HepG2 (cell line): Measurements from ENCODE around the gene MGARP. TPM values are rescaled to one million over a fixed set of nuclear protein-coding genes. Genes with fewer than 3 reads are reported as not detected.

Source experiments
- AGO1 ChIP-seq: fragments of 200-400 bp; formaldehyde crosslinking; IDR thresholded peaks from 2 replicates; pipeline ENCODE4 v1.6.1; 2017; ENCODE audit warnings: mild to moderate bottlenecking, low read depth, low read length, moderate library complexity; ENCODE audit not compliant: poor library complexity, severe bottlenecking
- CENPX ChIP-seq: sonication (generic); formaldehyde crosslinking; IDR thresholded peaks from 2 replicates; pipeline ENCODE4 v1.9.0; 2021; ENCODE audit warnings: mild to moderate bottlenecking, missing genetic modification reagents, moderate library complexity
- MEIS2 ChIP-seq: sonication (generic); formaldehyde crosslinking; IDR thresholded peaks from 2 replicates; pipeline ENCODE4 v1.9.0; 2021; ENCODE audit warnings: mild to moderate bottlenecking, missing genetic modification reagents
- NFATC3 ChIP-seq: sonication (generic); formaldehyde crosslinking; IDR thresholded peaks from 2 replicates; pipeline ENCODE4 v1.5.1; 2020; ENCODE audit warnings: mild to moderate bottlenecking, missing genetic modification reagents
- PHF8 ChIP-seq: sonication (generic); formaldehyde crosslinking; IDR thresholded peaks from 2 replicates; pipeline ENCODE4 v1.5.0; 2020; ENCODE audit warnings: missing genetic modification reagents
- RAD21 ChIP-seq: fragments of 450-650 bp; formaldehyde crosslinking; IDR thresholded peaks from 2 replicates; pipeline ENCODE4 v1.5.0; 2020; ENCODE audit warnings: mild to moderate bottlenecking
- RCOR2 ChIP-seq: IDR thresholded peaks from 2 replicates; pipeline ENCODE4 v1.6.1; 2016; ENCODE audit warnings: missing biosample characterization, missing genetic modification reagents
- TOE1 ChIP-seq: sonication (generic); formaldehyde crosslinking; IDR thresholded peaks from 2 replicates; pipeline ENCODE4 v1.4.0; 2020; ENCODE audit warnings: mild to moderate bottlenecking, missing genetic modification reagents
- UBTF ChIP-seq: sonication (generic); formaldehyde crosslinking; IDR thresholded peaks from 2 replicates; pipeline ENCODE4 v1.4.0; 2020; ENCODE audit warnings: mild to moderate bottlenecking, missing genetic modification reagents
- polyA plus RNA-seq, 8 experiments: library from polyadenylated mRNA; depleted of rRNA in 3 of 8; stranded (reverse) in 7 of 8; unstranded in 1 of 8; fragments of >200 nt; fragmentation: Illumina TruSeq in 4 of 8; extraction: Trizol in 4 of 8; gene quantifications; 2 replicates each; pipeline versions ENCODE4 v1.2.1 to v1.2.3, GENCODE V29; 2011 to 2016; ENCODE audit warnings: low read depth in 4 of 8, missing spikeins in 1 of 8, mixed read lengths in 1 of 8; ENCODE audit not compliant: insufficient read depth in 1 of 8
- total RNA-seq, 5 experiments: library from RNA; depleted of rRNA; stranded (reverse); fragments of >200 nt; fragmentation: Illumina TruSeq; extraction: Trizol; gene quantifications; 2 replicates each; pipeline ENCODE4 v1.2.3, GENCODE V29; 2016; ENCODE audit warnings: low read depth in 1 of 5
- TF ChIP-seq, protein P1 (sequence below), 2 experiments: sonication (generic) in 1 of 2; formaldehyde crosslinking in 1 of 2; IDR thresholded peaks; 2 replicates each; pipeline versions ENCODE4 v1.6.1 to v1.9.0; 2014 to 2022; ENCODE audit warnings: antibody characterized with exemption in 1 of 2, borderline replicate concordance in 1 of 2, inconsistent platforms in 1 of 2, low read depth in 1 of 2, missing genetic modification reagents in 1 of 2
- TF ChIP-seq, protein P2 (sequence below): sonication (generic); formaldehyde crosslinking; IDR thresholded peaks from 2 replicates; pipeline ENCODE4 v1.8.0; 2022; ENCODE audit warnings: mild to moderate bottlenecking, missing genetic modification reagents
- TF ChIP-seq, protein P3 (sequence below): sonication (generic); formaldehyde crosslinking; IDR thresholded peaks from 2 replicates; pipeline ENCODE4 v1.8.1; 2023; ENCODE audit warnings: mild to moderate bottlenecking, missing genetic modification reagents
- TF ChIP-seq, protein P4 (sequence below): sonication (generic); formaldehyde crosslinking; IDR thresholded peaks from 2 replicates; pipeline ENCODE4 v1.4.0; 2020; ENCODE audit warnings: mild to moderate bottlenecking, low read depth, missing genetic modification reagents
- TF ChIP-seq, protein P5 (sequence below): sonication (generic); formaldehyde crosslinking; IDR thresholded peaks from 2 replicates; pipeline ENCODE4 v1.4.0; 2020; ENCODE audit warnings: low read depth, mild to moderate bottlenecking, missing genetic modification reagents

Gene MGARP
- total and polyA plus RNA-seq, 2 of the 13 experiments (the other 11 are each of a cell fraction or from before 2014, with no cell fraction given) = 0.11 to 0.13 TPM

DNA sequence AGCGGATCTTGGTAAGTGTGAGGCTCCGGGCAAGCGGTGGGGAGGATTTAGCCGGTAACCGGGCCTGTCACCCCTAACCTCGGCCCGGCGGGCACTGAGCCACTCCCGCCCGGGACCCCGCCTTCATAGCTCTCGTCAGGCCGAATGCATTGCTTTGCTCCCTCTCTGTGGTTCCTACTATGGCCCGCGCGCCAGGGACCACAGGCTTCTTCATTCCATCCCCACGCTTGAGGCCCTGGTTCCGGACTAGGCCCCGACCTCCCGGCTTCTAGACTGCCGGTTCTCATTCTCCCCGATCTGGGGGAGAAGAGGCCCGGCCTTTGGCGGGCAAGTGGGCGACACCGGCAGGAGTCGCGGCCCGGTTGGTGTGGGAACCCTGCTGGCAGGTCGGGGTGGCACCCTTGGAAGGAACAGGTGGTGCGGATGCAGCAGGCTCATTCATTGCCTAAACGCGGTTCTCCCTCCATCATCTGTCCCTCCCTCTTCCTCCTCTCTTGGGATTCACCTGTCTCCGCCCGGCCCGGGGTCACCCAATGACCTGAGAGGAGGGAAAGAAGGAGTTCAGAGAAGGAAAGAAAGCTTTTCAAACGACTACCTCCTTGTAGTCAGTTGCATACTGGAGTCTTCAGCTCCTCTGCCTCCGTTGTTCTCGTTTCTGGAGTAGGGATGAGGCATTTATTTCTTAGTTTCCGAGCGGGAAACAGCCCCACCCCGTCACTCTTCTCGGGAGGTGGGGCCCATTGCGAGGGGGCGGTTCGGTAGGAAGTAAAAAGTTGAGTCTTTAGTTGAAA is 22.0 kb upstream of the MGARP start, which contains the start of gene NDUFC1 (continued):
- TF ChIP-seq, protein P1, sequence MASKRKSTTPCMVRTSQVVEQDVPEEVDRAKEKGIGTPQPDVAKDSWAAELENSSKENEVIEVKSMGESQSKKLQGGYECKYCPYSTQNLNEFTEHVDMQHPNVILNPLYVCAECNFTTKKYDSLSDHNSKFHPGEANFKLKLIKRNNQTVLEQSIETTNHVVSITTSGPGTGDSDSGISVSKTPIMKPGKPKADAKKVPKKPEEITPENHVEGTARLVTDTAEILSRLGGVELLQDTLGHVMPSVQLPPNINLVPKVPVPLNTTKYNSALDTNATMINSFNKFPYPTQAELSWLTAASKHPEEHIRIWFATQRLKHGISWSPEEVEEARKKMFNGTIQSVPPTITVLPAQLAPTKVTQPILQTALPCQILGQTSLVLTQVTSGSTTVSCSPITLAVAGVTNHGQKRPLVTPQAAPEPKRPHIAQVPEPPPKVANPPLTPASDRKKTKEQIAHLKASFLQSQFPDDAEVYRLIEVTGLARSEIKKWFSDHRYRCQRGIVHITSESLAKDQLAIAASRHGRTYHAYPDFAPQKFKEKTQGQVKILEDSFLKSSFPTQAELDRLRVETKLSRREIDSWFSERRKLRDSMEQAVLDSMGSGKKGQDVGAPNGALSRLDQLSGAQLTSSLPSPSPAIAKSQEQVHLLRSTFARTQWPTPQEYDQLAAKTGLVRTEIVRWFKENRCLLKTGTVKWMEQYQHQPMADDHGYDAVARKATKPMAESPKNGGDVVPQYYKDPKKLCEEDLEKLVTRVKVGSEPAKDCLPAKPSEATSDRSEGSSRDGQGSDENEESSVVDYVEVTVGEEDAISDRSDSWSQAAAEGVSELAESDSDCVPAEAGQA (IDR thresholded peaks at IDR 0.05; ENCODE audit: low read depth) = no peak
- TF ChIP-seq, protein P1 (CRISPR knock-in tag; IDR thresholded peaks at IDR 0.05; ENCODE audit: borderline replicate concordance) = no peak
- TF ChIP-seq PHF8 (CRISPR knock-in tag) = peak; percentile 49; the same call in 1 of the 2 replicates
- peak; percentile 43 for TF ChIP-seq AGO1
- 0 out of 2 replicates have a peak, but pooled peaks have one; percentile 52 for TF ChIP-seq NFATC3 (CRISPR knock-in tag)
- no peak for TF ChIP-seq CENPX (CRISPR knock-in tag)
- TF ChIP-seq TOE1 = no peak
- TF ChIP-seq, protein P2, sequence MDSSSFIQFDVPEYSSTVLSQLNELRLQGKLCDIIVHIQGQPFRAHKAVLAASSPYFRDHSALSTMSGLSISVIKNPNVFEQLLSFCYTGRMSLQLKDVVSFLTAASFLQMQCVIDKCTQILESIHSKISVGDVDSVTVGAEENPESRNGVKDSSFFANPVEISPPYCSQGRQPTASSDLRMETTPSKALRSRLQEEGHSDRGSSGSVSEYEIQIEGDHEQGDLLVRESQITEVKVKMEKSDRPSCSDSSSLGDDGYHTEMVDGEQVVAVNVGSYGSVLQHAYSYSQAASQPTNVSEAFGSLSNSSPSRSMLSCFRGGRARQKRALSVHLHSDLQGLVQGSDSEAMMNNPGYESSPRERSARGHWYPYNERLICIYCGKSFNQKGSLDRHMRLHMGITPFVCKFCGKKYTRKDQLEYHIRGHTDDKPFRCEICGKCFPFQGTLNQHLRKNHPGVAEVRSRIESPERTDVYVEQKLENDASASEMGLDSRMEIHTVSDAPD = 0 out of 2 replicates have a peak, but pooled peaks have one; percentile 22
- no peak for TF ChIP-seq RAD21 (CRISPR knock-in tag)
- TF ChIP-seq, protein P3, sequence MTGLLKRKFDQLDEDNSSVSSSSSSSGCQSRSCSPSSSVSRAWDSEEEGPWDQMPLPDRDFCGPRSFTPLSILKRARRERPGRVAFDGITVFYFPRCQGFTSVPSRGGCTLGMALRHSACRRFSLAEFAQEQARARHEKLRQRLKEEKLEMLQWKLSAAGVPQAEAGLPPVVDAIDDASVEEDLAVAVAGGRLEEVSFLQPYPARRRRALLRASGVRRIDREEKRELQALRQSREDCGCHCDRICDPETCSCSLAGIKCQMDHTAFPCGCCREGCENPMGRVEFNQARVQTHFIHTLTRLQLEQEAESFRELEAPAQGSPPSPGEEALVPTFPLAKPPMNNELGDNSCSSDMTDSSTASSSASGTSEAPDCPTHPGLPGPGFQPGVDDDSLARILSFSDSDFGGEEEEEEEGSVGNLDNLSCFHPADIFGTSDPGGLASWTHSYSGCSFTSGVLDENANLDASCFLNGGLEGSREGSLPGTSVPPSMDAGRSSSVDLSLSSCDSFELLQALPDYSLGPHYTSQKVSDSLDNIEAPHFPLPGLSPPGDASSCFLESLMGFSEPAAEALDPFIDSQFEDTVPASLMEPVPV (CRISPR knock-in tag) = no peak
- peak; percentile 69 for TF ChIP-seq UBTF (CRISPR knock-in tag)
- TF ChIP-seq, protein P4, sequence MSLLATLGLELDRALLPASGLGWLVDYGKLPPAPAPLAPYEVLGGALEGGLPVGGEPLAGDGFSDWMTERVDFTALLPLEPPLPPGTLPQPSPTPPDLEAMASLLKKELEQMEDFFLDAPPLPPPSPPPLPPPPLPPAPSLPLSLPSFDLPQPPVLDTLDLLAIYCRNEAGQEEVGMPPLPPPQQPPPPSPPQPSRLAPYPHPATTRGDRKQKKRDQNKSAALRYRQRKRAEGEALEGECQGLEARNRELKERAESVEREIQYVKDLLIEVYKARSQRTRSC (CRISPR knock-in tag) = no peak
- TF ChIP-seq, protein P5, sequence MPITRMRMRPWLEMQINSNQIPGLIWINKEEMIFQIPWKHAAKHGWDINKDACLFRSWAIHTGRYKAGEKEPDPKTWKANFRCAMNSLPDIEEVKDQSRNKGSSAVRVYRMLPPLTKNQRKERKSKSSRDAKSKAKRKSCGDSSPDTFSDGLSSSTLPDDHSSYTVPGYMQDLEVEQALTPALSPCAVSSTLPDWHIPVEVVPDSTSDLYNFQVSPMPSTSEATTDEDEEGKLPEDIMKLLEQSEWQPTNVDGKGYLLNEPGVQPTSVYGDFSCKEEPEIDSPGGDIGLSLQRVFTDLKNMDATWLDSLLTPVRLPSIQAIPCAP (CRISPR knock-in tag) = no peak
- TF ChIP-seq MEIS2 (CRISPR knock-in tag) = peak; percentile 26; the same call in 1 of the 2 replicates
- TF ChIP-seq RCOR2 (CRISPR knock-in tag) = no peak
